Right lobe of liver (tissue), 4 donors: ENCODE data around the gene IGF1R.

Experiments
- POLR2A ChIP-seq: fragments of 450-650 bp; IDR thresholded peaks from one replicate; pipeline ENCODE4 v1.6.1; 2017; ENCODE audit warnings: antibody characterized with exemption, mild to moderate bottlenecking
- TF ChIP-seq, protein P1 (sequence below), 4 donors: fragments of 200-600 bp in 3 of 4; fragments of 450-650 bp in 1 of 4; IDR thresholded peaks; one replicate each; pipeline versions ENCODE4 v1.5.1 to v1.8.0; 2016 to 2022; ENCODE audit warnings: antibody characterized with exemption in 4 of 4, mild to moderate bottlenecking in 2 of 4
- donor health status: DM: no; HTN: no; CAD: no.
- donor health status: DM: no; HTN: no; CAD: no.
- donor health status: DM: no; HTN: yes; CAD: no.

DNA sequence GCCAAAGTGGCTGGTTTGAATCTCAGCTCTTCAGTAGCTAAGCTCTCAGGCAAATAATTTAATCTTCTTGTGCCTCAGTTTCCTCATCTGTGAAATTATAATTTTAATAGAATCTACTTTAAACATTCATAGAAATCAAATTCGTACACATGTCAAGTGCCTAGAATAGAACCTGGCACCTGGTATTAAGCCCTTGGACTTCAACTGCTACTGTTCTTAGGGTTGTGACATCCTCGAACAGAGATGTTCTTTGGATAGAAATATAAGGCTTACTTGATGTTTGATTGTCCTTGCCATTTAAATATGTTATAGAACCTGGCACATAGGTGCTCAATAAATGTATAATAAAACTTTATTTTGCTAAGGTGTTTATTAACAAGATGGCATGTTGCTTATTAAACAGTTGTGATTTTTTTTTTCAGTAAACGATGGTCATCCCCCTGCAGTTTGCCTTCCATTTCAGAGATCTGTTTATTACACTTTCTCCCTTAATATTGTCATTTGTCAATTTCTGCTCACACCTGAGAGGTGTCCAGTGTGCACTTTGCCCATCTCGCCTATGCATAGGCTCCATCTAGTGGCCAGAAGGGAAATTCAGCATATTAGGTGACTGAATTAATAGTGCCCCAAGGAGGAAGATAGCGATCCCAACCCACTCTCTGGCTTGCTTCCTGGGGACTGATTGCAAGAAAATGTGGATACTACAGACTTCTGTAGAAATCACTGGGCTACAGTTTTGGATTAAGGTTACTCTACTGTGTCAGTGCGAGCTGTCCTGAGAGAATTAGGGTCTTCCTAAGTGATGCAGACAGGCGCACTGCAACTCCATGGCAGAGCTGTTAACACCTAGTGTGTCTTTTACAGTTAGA is 10.7 kb downstream of the IGF1R start:
- TF ChIP-seq, protein P1, sequence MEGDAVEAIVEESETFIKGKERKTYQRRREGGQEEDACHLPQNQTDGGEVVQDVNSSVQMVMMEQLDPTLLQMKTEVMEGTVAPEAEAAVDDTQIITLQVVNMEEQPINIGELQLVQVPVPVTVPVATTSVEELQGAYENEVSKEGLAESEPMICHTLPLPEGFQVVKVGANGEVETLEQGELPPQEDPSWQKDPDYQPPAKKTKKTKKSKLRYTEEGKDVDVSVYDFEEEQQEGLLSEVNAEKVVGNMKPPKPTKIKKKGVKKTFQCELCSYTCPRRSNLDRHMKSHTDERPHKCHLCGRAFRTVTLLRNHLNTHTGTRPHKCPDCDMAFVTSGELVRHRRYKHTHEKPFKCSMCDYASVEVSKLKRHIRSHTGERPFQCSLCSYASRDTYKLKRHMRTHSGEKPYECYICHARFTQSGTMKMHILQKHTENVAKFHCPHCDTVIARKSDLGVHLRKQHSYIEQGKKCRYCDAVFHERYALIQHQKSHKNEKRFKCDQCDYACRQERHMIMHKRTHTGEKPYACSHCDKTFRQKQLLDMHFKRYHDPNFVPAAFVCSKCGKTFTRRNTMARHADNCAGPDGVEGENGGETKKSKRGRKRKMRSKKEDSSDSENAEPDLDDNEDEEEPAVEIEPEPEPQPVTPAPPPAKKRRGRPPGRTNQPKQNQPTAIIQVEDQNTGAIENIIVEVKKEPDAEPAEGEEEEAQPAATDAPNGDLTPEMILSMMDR (IDR thresholded peaks at IDR 0.05): peak; percentile 64 to 88 (median 81)
- no peak for TF ChIP-seq POLR2A
